NOMO-1 treated with dmso at 0.1 percent for 144 hours (cell line): ENCODE measurements around the gene ANKRD55.
"Not testable (repeated sequence)": the region's sequence is repeated elsewhere in the genome, so short reads cannot be mapped to it uniquely, and the experiment has no call there.

Experiments
- DNase-seq: peaks from one replicate; lab custom pipeline; 2025; ENCODE audit not compliant: unreplicated experiment; lab: John Stamatoyannopoulos, UW

ANKRD55 gene

GRCh38 chr5:56233230-56233629 is at the start of gene ANKRD55:
Gene ANKRD55 (minus strand): TSS chr5:56233330. CDS start chr5:56232913, 417 bp downstream.
- DNase-seq, result no peak

GRCh38 chr5:56282216-56282615 is 49.1 kb upstream of the ANKRD55 start:
- no peak for DNase-seq

GRCh38 chr5:56281489-56282165 is 48.5 kb upstream of the ANKRD55 start:
- no peak for DNase-seq

- no peak for DNase-seq
Observed at GRCh38 chr5:56279979-56280378, 46.8 kb upstream of the ANKRD55 start.

- DNase-seq, result no peak
Observed at GRCh38 chr5:56279291-56279690, 46.2 kb upstream of the ANKRD55 start.

- no peak for DNase-seq
Observed at GRCh38 chr5:56278335-56278753, 45.2 kb upstream of the ANKRD55 start.

GRCh38 chr5:56277573-56277972 is 44.4 kb upstream of the ANKRD55 start:
- DNase-seq, result no peak

- DNase-seq, result no peak
Observed at GRCh38 chr5:56273376-56273955, 40.3 kb upstream of the ANKRD55 start.

GRCh38 chr5:56272765-56273164 is 39.6 kb upstream of the ANKRD55 start:
- DNase-seq, result no peak

- DNase-seq, result peak; percentile 60
Observed at GRCh38 chr5:56270568-56271392, 37.6 kb upstream of the ANKRD55 start.

GRCh38 chr5:56270058-56270457 is 36.9 kb upstream of the ANKRD55 start:
- no peak for DNase-seq

- DNase-seq, result peak; percentile 44
Observed at GRCh38 chr5:56269216-56269927, 36.2 kb upstream of the ANKRD55 start.

GRCh38 chr5:56268707-56269106 is 35.6 kb upstream of the ANKRD55 start:
- DNase-seq, result not testable (repeated sequence)

GRCh38 chr5:56267856-56268255 is 34.7 kb upstream of the ANKRD55 start:
- no peak for DNase-seq

- no peak for DNase-seq
Observed at GRCh38 chr5:56264417-56265025, 31.4 kb upstream of the ANKRD55 start.

- no peak for DNase-seq
Observed at GRCh38 chr5:56262279-56262678, 29.1 kb upstream of the ANKRD55 start.

GRCh38 chr5:56259002-56259511 is 25.9 kb upstream of the ANKRD55 start:
- DNase-seq, result no peak

GRCh38 chr5:56257763-56258529 is 24.8 kb upstream of the ANKRD55 start:
- not testable (repeated sequence) for DNase-seq

- DNase-seq, result no peak
Observed at GRCh38 chr5:56257010-56257409, 23.9 kb upstream of the ANKRD55 start.

- no peak for DNase-seq
Observed at GRCh38 chr5:56255502-56255901, 22.4 kb upstream of the ANKRD55 start.
